Measurements from ENCODE around the gene BATF2.

The BATF2 gene

DNA sequence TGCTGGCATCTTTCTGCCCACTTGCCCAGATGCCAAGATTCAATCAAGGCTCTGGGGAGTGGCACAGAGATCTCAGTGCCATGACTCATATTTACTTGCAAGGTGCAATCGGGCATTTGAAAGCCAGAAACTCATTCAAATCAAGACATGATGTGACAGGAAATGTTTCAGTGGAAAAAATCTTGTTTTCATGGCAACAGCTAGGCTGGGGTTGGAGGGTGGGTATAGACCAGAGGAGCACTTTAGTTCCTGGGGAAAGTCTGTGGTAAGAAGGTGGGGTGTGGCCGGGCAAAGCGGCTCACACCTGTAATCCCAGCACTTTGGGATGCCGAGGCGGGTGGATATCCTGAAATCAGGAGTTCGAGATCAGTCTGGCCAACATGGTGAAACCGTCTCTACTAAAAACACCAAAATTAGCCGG lies 26.0 kb downstream of the BATF2 start:
- no peak for DNase-seq (ENCODE audit: extremely low read depth in 1 of 2, low read depth in 1 of 2)

- no peak for DNase-seq (ENCODE audit: extremely low read depth in 1 of 2, low read depth in 1 of 2)
Measured at GRCh38 chr11:64969209-64969608, 27.6 kb downstream of the BATF2 start.

GRCh38 chr11:64967375-64967774 lies 29.4 kb downstream of the BATF2 start:
- DNase-seq (ENCODE audit: extremely low read depth in 1 of 2, low read depth in 1 of 2) = no peak

- DNase-seq (ENCODE audit: extremely low read depth in 1 of 2, low read depth in 1 of 2) = no peak
Measured at GRCh38 chr11:64963072-64963631, 33.6 kb downstream of the BATF2 start.

GRCh38 chr11:64960719-64961118 lies 36.1 kb downstream of the BATF2 start:
- DNase-seq (ENCODE audit: extremely low read depth in 1 of 2, low read depth in 1 of 2) = no peak

DNA sequence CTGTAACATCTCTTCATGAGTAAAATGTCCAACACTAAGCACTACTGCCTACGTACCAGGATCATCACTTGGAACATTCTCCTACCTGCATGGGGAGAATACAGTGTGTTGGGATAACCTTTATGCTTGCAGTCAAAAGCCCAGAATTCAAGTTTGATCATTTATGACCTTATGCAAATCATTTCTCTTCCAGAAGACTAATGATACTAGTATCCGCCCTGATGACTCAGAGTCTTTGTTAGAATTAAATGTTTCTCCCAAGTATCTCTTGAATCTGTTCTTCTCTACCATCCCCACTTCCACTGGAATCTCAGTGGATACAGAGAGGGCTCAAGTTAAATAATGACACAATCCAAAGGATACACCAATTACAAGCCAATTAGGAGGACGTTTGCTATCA lies 37.3 kb downstream of the BATF2 start:
- DNase-seq (ENCODE audit: extremely low read depth in 1 of 2, low read depth in 1 of 2) = no peak

DNA sequence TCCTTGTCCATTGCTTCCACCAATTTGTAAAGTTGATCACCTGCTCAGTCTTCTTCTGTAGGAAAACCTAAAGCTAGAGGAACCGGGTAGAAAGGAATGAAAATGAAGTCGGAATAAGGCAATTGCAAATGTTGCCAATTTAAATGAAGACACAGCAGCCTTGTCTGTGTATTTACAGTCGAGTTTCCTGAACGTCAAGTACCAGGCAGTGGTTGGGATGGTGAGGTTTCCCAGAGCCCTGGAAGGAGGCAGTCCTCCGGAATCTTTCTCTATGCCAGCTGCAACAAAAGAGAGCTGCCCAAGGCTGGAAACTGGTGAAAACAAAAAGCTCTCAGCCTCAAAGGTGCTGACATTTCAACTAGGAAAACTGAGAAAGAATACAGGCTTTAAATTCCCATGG lies 42.6 kb downstream of the BATF2 start:
- no peak for DNase-seq (ENCODE audit: extremely low read depth in 1 of 2, low read depth in 1 of 2)

- DNase-seq (ENCODE audit: extremely low read depth in 1 of 2, low read depth in 1 of 2) = no peak
Measured at GRCh38 chr11:64951529-64951928, 45.2 kb downstream of the BATF2 start.

GRCh38 chr11:64947208-64947814 lies 49.5 kb downstream of the BATF2 start:
- no peak for DNase-seq (ENCODE audit: extremely low read depth in 1 of 2, low read depth in 1 of 2)

Data from activated CD8-positive, alpha-beta memory T cell treated with anti-CD3 and anti-CD28 coated beads for 1 hour (primary cell).